Stimulated activated CD8-positive, alpha-beta memory T cell treated with anti-CD3 and anti-CD28 coated beads, Interleukin-7, amount 100 ng/mL, for 24 hours (primary cell): ENCODE measurements around the gene CDCA5.
A peak's percentile ranks its signal among the peaks of the same experiment; 100 is the strongest.

Source experiments
- DNase-seq: peaks from one replicate; pipeline ENCODE4 v3.0.0-alpha.2; 2020; ENCODE audit warnings: low read depth

The CDCA5 gene

GRCh38 chr11:65107078-65107477 is 23.2 kb upstream of the CDCA5 start:
- no peak for DNase-seq

GRCh38 chr11:65104628-65105027 is 20.8 kb upstream of the CDCA5 start:
- no peak for DNase-seq

- DNase-seq, result no peak
Observed at GRCh38 chr11:65103476-65103875, 19.6 kb upstream of the CDCA5 start.

- DNase-seq, result no peak
Observed at GRCh38 chr11:65102142-65103095, 18.6 kb upstream of the CDCA5 start.

- no peak for DNase-seq
Observed at GRCh38 chr11:65100674-65101350, 17.0 kb upstream of the CDCA5 start.

GRCh38 chr11:65096926-65097325 is 13.1 kb upstream of the CDCA5 start:
- DNase-seq, result no peak

- DNase-seq, result peak; percentile 64
Observed at GRCh38 chr11:65095974-65096806, 12.3 kb upstream of the CDCA5 start, which contains the start of gene VPS51. Gene VPS51, plus strand, starts transcription at chr11:65096214. Its CDS starts 37 bp downstream, at chr11:65096251.

- no peak for DNase-seq
Observed at GRCh38 chr11:65095427-65095826, 11.6 kb upstream of the CDCA5 start.

GRCh38 chr11:65090628-65091027 is 6.8 kb upstream of the CDCA5 start:
- DNase-seq, result no peak

- no peak for DNase-seq
Observed at GRCh38 chr11:65089621-65090020, 5.8 kb upstream of the CDCA5 start.

- no peak for DNase-seq
Observed at GRCh38 chr11:65087827-65088226, 4.0 kb upstream of the CDCA5 start.

GRCh38 chr11:65087216-65087615 is 3.4 kb upstream of the CDCA5 start:
- DNase-seq, result no peak

- no peak for DNase-seq
Observed at GRCh38 chr11:65086809-65087208, 3.0 kb upstream of the CDCA5 start.

- no peak for DNase-seq
Observed at GRCh38 chr11:65085446-65085845, 1.6 kb upstream of the CDCA5 start.

GRCh38 chr11:65084598-65085375 is 947 bp upstream of the CDCA5 start:
- DNase-seq, result no peak

- DNase-seq, result no peak
Observed at GRCh38 chr11:65083134-65083833, 556 bp downstream of the CDCA5 start.

- DNase-seq, result no peak
Observed at GRCh38 chr11:65078786-65079342, 5.0 kb downstream of the CDCA5 start.

- DNase-seq, result peak; percentile 40
Observed at GRCh38 chr11:65078151-65078550, 5.7 kb downstream of the CDCA5 start.

- no peak for DNase-seq
Observed at GRCh38 chr11:65077451-65077850, 6.4 kb downstream of the CDCA5 start.

GRCh38 chr11:65072631-65072966 is 11.2 kb downstream of the CDCA5 start:
- no peak for DNase-seq
